ENCODE measurements around the gene HDHD2.

DNA sequence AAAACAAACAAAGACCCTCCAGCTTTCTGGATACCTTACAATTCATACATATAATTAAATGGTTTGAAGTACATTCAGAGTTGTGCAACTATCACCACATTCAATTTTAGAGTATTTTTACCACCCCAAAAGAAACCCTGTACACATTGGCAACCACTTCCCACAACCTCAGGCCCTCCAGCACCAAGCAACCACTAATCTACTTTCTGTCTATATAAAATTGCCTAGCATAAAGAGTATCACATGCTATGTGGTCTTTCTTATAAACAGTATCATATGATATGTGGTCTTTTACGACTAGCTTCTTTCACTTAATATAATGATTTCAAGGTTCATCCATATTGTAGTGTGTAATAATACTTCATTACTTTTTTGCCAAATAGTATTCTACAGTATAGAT is 18.6 kb upstream of the HDHD2 start:
- TF ChIP-seq, protein P1, sequence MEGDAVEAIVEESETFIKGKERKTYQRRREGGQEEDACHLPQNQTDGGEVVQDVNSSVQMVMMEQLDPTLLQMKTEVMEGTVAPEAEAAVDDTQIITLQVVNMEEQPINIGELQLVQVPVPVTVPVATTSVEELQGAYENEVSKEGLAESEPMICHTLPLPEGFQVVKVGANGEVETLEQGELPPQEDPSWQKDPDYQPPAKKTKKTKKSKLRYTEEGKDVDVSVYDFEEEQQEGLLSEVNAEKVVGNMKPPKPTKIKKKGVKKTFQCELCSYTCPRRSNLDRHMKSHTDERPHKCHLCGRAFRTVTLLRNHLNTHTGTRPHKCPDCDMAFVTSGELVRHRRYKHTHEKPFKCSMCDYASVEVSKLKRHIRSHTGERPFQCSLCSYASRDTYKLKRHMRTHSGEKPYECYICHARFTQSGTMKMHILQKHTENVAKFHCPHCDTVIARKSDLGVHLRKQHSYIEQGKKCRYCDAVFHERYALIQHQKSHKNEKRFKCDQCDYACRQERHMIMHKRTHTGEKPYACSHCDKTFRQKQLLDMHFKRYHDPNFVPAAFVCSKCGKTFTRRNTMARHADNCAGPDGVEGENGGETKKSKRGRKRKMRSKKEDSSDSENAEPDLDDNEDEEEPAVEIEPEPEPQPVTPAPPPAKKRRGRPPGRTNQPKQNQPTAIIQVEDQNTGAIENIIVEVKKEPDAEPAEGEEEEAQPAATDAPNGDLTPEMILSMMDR (IDR thresholded peaks at IDR 0.05), result no peak
- TF ChIP-seq POLR2A (IDR thresholded peaks at IDR 0.05) (no peak), EP300 (IDR thresholded peaks at IDR 0.05) (no peak), POLR2AphosphoS5 (IDR thresholded peaks at IDR 0.05) (no peak)
